Testis (tissue), 3 donors: ENCODE measurements around the gene KCNQ1OT1. TPM values are rescaled to one million over a fixed set of nuclear protein-coding genes. Genes with fewer than 3 reads are reported as not detected.

ENCODE experiments used
- DNase-seq: peaks from one replicate; pipeline ENCODE4 v3.0.0-alpha.2; 2019
- H3K27ac ChIP-seq, 2 donors: fragments of 200-600 bp; sonication (generic); one replicate each; pipeline ENCODE4 v1.5.1; 2019
- H3K27me3 ChIP-seq: fragments of 200-600 bp; sonication (generic); one replicate; pipeline ENCODE4 v1.5.1; 2019
- H3K36me3 ChIP-seq: fragments of 200-600 bp; sonication (generic); one replicate; pipeline ENCODE4 v1.5.1; 2017; ENCODE audit warnings: low read depth; ENCODE audit errors: missing control alignments
- H3K4me1 ChIP-seq: fragments of 200-600 bp; sonication (generic); one replicate; pipeline ENCODE4 v1.5.1; 2019
- H3K4me3 ChIP-seq, 2 donors: fragments of 200-600 bp; sonication (generic); one replicate each; pipeline ENCODE4 v1.5.1; 2017 to 2019
- H3K9me3 ChIP-seq: fragments of 200-600 bp; sonication (generic); one replicate; pipeline ENCODE4 v1.5.1; 2017
- POLR2A ChIP-seq: fragments of 450-650 bp; IDR thresholded peaks from one replicate; pipeline ENCODE4 v1.6.1; 2017; ENCODE audit warnings: antibody characterized with exemption, mild to moderate bottlenecking, moderate library complexity
- WGBS, 2 donors: methylation state at CpG; one replicate each; pipeline ENCODE4 v1.1.5; 2018; 5-methylcytosine and 5-hydroxymethylcytosine counted together
- intact Hi-C: fragments of 100-400 bp; cut with DNase I; formaldehyde crosslinking; loops from one replicate; pipeline ENCODE4 v1.15.1; 2023; ENCODE audit warnings: low total_unique reads
- polyA plus RNA-seq: library from polyadenylated mRNA; stranded (reverse); fragments of 350-450 nt; fragmentation: Illumina TruSeq; extraction: RNeasy Lipid Tissue Mini Kit (QIAGEN cat#74804); gene quantifications from one replicate; pipeline ENCODE4 v1.2.3, GENCODE V29; 2014; ENCODE audit warnings: low read depth, low replicate concordance; ENCODE audit not compliant: insufficient read depth
- total RNA-seq, 2 donors: library from RNA; depleted of rRNA; stranded (reverse); fragments of >200 nt; gene quantifications; one replicate each; pipeline ENCODE4 v1.2.3, GENCODE V29; 2016
- TF ChIP-seq, protein P1 (sequence below), 3 experiments: fragments of 450-650 bp in 2 of 3; fragments of 200-600 bp in 1 of 3; sonication (generic) in 1 of 3; IDR thresholded peaks; one replicate each; pipeline ENCODE4 v1.5.1; 2016 to 2019; ENCODE audit warnings: antibody characterized with exemption in 3 of 3, mild to moderate bottlenecking in 2 of 3, moderate library complexity in 1 of 3

Gene KCNQ1OT1
- total and polyA plus RNA-seq, 3 donors from 2014 or later: 0.20 to 5.9 (median 4.0) TPM

DNA sequence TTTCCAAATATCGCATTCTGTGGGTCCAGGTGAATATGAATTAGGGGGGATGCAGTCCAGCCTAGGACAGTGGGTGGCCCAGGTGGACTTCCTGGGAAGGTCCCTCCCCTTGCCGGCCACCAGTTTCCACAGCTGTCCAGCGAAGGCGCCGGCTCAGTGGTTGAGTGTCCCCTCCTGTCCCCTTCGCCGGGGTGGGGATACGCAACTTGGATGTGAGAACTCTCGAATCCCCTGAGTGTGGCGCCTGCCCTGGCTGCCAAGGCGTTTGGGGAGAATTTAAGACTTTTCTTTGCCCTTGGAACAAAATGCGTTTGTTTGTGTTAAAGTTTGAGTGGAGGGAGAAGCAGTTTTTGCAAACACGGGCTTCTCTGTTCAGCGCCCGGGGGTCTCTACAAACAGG, 123.7 kb downstream of the KCNQ1OT1 start:
- no peaks in the 10 kb centered on the region for H3K36me3 ChIP-seq
- H3K4me1 ChIP-seq: no peaks in the 10 kb centered on the region
- no peaks in the 10 kb centered on the region for H3K9me3 ChIP-seq
- H3K27ac ChIP-seq: no peak overlapping the region
- no peak overlapping the region for H3K4me3 ChIP-seq
- no peak for TF ChIP-seq POLR2A
- TF ChIP-seq, protein P1, sequence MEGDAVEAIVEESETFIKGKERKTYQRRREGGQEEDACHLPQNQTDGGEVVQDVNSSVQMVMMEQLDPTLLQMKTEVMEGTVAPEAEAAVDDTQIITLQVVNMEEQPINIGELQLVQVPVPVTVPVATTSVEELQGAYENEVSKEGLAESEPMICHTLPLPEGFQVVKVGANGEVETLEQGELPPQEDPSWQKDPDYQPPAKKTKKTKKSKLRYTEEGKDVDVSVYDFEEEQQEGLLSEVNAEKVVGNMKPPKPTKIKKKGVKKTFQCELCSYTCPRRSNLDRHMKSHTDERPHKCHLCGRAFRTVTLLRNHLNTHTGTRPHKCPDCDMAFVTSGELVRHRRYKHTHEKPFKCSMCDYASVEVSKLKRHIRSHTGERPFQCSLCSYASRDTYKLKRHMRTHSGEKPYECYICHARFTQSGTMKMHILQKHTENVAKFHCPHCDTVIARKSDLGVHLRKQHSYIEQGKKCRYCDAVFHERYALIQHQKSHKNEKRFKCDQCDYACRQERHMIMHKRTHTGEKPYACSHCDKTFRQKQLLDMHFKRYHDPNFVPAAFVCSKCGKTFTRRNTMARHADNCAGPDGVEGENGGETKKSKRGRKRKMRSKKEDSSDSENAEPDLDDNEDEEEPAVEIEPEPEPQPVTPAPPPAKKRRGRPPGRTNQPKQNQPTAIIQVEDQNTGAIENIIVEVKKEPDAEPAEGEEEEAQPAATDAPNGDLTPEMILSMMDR (IDR thresholded peaks at IDR 0.05): no peak
- no peak for DNase-seq
- no peaks in the 10 kb centered on the region for H3K27me3 ChIP-seq
- 94 to 97% methylated on average over 15 of the region's 15 CpGs for WGBS, 2 donors
- intact Hi-C loops: no loop called here

DNA sequence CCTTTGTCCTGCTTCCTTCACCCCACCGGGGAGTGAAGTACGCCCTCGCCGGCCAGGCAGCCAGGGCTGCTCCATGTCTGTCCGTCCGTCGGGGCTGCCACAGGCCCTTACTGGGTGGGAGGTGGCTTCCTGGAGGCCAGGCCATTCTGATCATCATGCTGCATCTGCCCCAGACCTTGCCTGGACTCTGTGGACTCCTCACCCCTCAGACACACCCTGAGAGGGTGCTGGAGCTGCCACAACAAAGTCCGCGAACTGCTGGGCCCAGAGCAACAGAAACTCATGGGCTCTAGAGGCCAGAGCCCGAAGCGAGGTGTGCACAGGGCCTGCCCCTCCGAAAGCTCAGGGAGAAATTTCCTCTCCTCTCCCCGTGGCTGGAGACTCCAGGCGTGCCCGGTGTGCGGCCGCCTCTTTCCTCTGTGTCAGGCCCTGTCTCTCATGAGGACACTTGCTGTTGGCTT, 124.2 kb downstream of the KCNQ1OT1 start:
- no peak for TF ChIP-seq POLR2A
- TF ChIP-seq, protein P1 (IDR thresholded peaks at IDR 0.05): no peak
- H3K36me3 ChIP-seq: no peaks in the 10 kb centered on the region
- WGBS, 2 donors: 93 to 95% methylated on average over 11 to 17 of the region's 17 CpGs
- no peaks in the 10 kb centered on the region for H3K27me3 ChIP-seq
- no peaks in the 10 kb centered on the region for H3K4me1 ChIP-seq
- no peak overlapping the region for H3K27ac ChIP-seq
- intact Hi-C loops: no loop called here
- H3K4me3 ChIP-seq: no peak overlapping the region
- DNase-seq: no peak
- H3K9me3 ChIP-seq: no peaks in the 10 kb centered on the region

DNA sequence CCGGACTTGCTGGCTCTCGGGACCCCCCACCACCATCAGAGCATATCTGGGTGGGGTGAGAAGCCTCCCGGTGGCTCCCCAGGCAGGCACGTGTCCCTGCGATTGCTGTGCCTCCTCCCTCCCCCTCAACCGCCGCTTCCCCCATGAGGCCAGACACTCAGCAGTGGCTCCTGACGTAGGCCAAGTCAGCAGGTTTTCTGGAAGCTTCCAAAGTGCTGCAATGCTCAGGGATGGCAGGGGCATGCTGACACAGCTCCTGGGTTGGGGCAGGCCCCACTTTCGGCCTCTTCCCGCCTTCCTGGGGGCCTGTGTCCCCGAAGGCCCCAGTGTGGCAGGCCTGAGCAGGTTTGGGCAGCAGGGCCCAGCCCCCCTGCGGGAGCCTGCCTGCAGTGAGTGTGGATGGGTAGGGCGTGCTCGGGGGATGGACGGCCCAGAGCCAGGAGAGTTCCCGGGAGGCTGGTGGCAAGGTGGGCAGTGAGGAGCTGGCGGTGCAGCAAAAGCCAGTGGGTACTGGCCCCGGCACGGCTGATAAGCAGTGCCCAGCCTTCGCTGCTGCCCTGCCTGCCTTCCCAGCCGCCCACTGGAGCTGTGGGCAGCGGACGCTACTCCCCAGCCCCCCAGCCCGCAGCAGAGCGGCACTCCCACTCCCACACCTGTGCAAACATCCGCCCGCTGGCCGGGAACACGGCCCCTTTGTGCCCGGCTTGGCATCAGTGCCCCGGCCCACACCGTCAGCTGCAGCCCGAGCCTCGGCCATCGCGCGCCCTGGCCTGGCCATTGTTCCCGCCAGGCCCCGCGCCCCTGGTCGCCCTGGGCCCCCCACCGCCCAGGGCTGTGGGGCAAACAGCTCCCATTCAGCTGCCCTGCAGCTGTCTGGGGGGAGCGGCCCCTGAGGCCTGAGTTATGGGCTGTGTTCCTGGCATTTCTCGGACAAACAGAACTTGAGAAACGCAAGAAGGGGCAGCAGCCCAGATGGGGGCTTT, 125.0 kb downstream of the KCNQ1OT1 start:
- H3K36me3 ChIP-seq: no peaks in the 10 kb centered on the region
- intact Hi-C loops: no loop called here
- no peak overlapping the region for H3K4me3 ChIP-seq
- WGBS, 2 donors: 82 to 83% methylated on average over 21 to 45 of the region's 45 CpGs
- no peaks in the 10 kb centered on the region for H3K9me3 ChIP-seq
- peak; percentile 61 for DNase-seq
- H3K27ac ChIP-seq: no peak overlapping the region
- no peaks in the 10 kb centered on the region for H3K27me3 ChIP-seq
- no peaks in the 10 kb centered on the region for H3K4me1 ChIP-seq
- TF ChIP-seq, protein P1 (IDR thresholded peaks at IDR 0.05): no peak
- TF ChIP-seq POLR2A: no peak

DNA sequence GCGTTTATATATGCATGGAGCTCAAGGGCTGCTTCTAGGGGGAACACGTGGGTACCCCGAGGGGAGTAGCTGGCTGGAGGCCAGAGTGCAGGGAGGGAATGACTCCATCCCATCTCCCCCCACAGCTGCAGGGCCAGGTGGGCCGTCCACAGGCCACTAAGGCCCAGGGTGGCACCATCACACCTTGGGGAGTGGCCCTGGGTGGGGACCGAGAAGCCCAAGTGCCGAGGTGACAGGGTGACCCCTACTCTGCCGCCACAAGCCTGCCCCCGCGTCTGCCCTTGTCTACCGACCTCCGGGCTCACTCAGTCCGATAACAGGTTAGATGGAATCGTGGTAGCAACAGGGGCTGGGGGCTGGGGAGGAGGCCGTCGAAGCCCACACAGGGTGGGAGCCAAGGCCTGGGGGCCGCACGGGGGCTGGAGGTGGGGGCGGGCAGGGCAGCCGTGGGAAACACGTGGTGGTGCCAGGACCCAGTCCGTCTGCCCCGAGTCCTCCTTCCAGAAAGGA, 125.7 kb downstream of the KCNQ1OT1 start:
- intact Hi-C loops: no loop called here
- Histone ChIP-seq H3K4me1 (no peaks in the 10 kb centered on the region), H3K27me3 (no peaks in the 10 kb centered on the region), H3K36me3 (no peaks in the 10 kb centered on the region), H3K27ac (no peak overlapping the region), H3K9me3 (no peaks in the 10 kb centered on the region), H3K4me3 (no peak overlapping the region)
- no peak for DNase-seq
- WGBS, 2 donors: 75 to 89% methylated on average over 2 to 22 of the region's 22 CpGs
- TF ChIP-seq POLR2A: no peak
- TF ChIP-seq, protein P1 (IDR thresholded peaks at IDR 0.05): no peak
